Endothelial cell of umbilical vein (primary cell): ENCODE measurements around the gene MED8. TPM values are rescaled to one million over a fixed set of nuclear protein-coding genes. Genes with fewer than 3 reads are reported as not detected.

Source experiments
- BruUV-seq: library from RNA; stranded (reverse); fragments of 400-500 nt; replicated peaks from 2 replicates; lab custom pipeline; 2021; lab: Mats Ljungman, UMichigan
- CTCF ChIA-PET: fragments of 300-600, 350-600 bp; sonication (Branson Sonifier 250); formaldehyde crosslinking; loops from one replicate; lab custom pipeline; 2021; ENCODE audit warnings: antibody characterized with exemption, inconsistent platforms; lab: Charles Lee
- POLR2A ChIA-PET: fragments of 300-600, 350-600 bp; sonication (Branson Sonifier 250); formaldehyde crosslinking; loops from one replicate; lab custom pipeline; 2021; ENCODE audit warnings: antibody characterized with exemption, inconsistent platforms; lab: Charles Lee
- DNase-seq: peaks from one replicate; pipeline ENCODE4 v3.0.0-alpha.2; 2011; ENCODE audit warnings: low read depth, low spot score
- FAIRE-seq: peaks from 2 replicates; lab custom pipeline; 2011; peaks lifted over from hg19 to GRCh38; lab: Jason Lieb, UNC
- H2AFZ ChIP-seq: 2 replicates; pipeline ENCODE4 v1.6.0; 2012; ENCODE audit warnings: low read depth, low read length, control low read depth, inconsistent platforms
- H3K27ac ChIP-seq: 2 replicates; pipeline ENCODE4 v1.5.1; 2011; ENCODE audit warnings: low read depth, mild to moderate bottlenecking, control low read depth, low read length, moderate library complexity; ENCODE audit not compliant: insufficient read depth
- H3K27me3 ChIP-seq, 2 experiments: 2 replicates each; pipeline versions ENCODE4 v1.6.0 to v1.6.1; 2011; ENCODE audit warnings: low read length in 2 of 2, mixed read lengths in 1 of 2; ENCODE audit not compliant: control insufficient read depth in 2 of 2, insufficient read depth in 2 of 2
- H3K36me3 ChIP-seq, 2 experiments: 2 replicates in 1 of 2; 3 replicates in 1 of 2; pipeline ENCODE4 v1.5.1; 2011; ENCODE audit warnings: low read length in 2 of 2, mild to moderate bottlenecking in 1 of 2, moderate library complexity in 1 of 2; ENCODE audit not compliant: control insufficient read depth in 2 of 2, insufficient read depth in 2 of 2; ENCODE audit errors: extremely low read depth in 1 of 2
- H3K4me1 ChIP-seq: 3 replicates; pipeline ENCODE4 v1.5.1; 2011; ENCODE audit warnings: mild to moderate bottlenecking, low read length; ENCODE audit not compliant: control insufficient read depth, insufficient read depth; ENCODE audit errors: extremely low read depth
- H3K4me2 ChIP-seq: 2 replicates; pipeline ENCODE4 v1.6.1; 2011; ENCODE audit warnings: low read length, control low read depth, mixed read lengths; ENCODE audit not compliant: insufficient read depth
- H3K4me3 ChIP-seq, 3 experiments: fragments of 200-600 bp in 1 of 3; sonication (generic), shearing (Covaris generic) in 1 of 3; replicated peaks in 1 of 3; 2 replicates each; pipeline ENCODE4 v1.5.1; 2011 to 2016; ENCODE audit warnings: control low read depth in 3 of 3, low read length in 3 of 3, mild to moderate bottlenecking in 2 of 3, inconsistent platforms in 1 of 3, low read depth in 1 of 3, moderate library complexity in 1 of 3; ENCODE audit not compliant: insufficient read depth in 1 of 3
- H3K79me2 ChIP-seq: 2 replicates; pipeline ENCODE4 v1.6.0; 2012; ENCODE audit warnings: low read length, inconsistent platforms; ENCODE audit not compliant: control insufficient read depth, insufficient read depth
- H3K9ac ChIP-seq: replicated peaks from 2 replicates; pipeline ENCODE3; 2011; ENCODE audit warnings: low read length, control low read depth; ENCODE audit not compliant: insufficient read depth; ENCODE audit errors: extremely low read depth
- H3K9me1 ChIP-seq: replicated peaks from 3 replicates; pipeline ENCODE4 v1.6.0; 2011; ENCODE audit warnings: mild to moderate bottlenecking, low read length; ENCODE audit not compliant: control insufficient read depth, insufficient read depth; ENCODE audit errors: extremely low read depth
- H3K9me3 ChIP-seq: replicated peaks from 2 replicates; pipeline ENCODE4 v1.5.1; 2012; ENCODE audit warnings: low read length, inconsistent platforms; ENCODE audit not compliant: control insufficient read depth, insufficient read depth
- H4K20me1 ChIP-seq: replicated peaks from 2 replicates; pipeline ENCODE3; 2011; ENCODE audit warnings: mild to moderate bottlenecking, low read length; ENCODE audit not compliant: control insufficient read depth, insufficient read depth; ENCODE audit errors: extremely low read depth
- EZH2 ChIP-seq: IDR thresholded peaks from 2 replicates; pipeline ENCODE4 v1.6.1; 2012; ENCODE audit warnings: borderline replicate concordance, low read depth, mild to moderate bottlenecking, moderate library complexity, low read length, inconsistent platforms; ENCODE audit not compliant: severe bottlenecking
- FOS ChIP-seq: IDR thresholded peaks from 2 replicates; pipeline ENCODE4 v1.6.1; 2011; ENCODE audit warnings: mild to moderate bottlenecking, low read length, moderate library complexity, borderline replicate concordance; ENCODE audit not compliant: insufficient read depth
- GATA2 ChIP-seq: IDR thresholded peaks from 2 replicates; pipeline ENCODE4 v1.7.0; 2011; ENCODE audit warnings: low read depth, mild to moderate bottlenecking, moderate library complexity, mixed read lengths, low read length; ENCODE audit not compliant: insufficient read length, insufficient read depth
- JUN ChIP-seq: IDR thresholded peaks from 2 replicates; pipeline ENCODE4 v1.6.1; 2011; ENCODE audit warnings: borderline replicate concordance, low read depth; ENCODE audit not compliant: insufficient read length, insufficient read depth
- MYC ChIP-seq: IDR thresholded peaks from one replicate; pipeline ENCODE4 v1.6.1; 2011; ENCODE audit warnings: mild to moderate bottlenecking, low read depth, low read length
- POLR2A ChIP-seq: IDR thresholded peaks from 2 replicates; pipeline ENCODE4 v1.6.1; 2012; ENCODE audit warnings: low read depth, mild to moderate bottlenecking, control low read depth, low read length
- POLR2AphosphoS5 ChIP-seq: IDR thresholded peaks from 2 replicates; pipeline ENCODE4 v1.6.1; 2012; ENCODE audit warnings: low read depth, mild to moderate bottlenecking, control low read depth, low read length, moderate library complexity; ENCODE audit not compliant: insufficient read depth
- dilution Hi-C: fragments of 300-500 bp; cut with MboI; formaldehyde crosslinking; loops from one replicate; pipeline ENCODE4 v1.15.0; 2019; ENCODE audit warnings: low sequenced_read_pairs; ENCODE audit not compliant: extremely low pct_ligation_motif_present
- intact Hi-C: fragments of 100-400 bp; cut with micrococcal nuclease; formaldehyde crosslinking; loops from one replicate; pipeline ENCODE4 v1.10.0; 2022
- polyA plus RNA-seq, 4 experiments: library from polyadenylated mRNA; depleted of rRNA in 3 of 4; stranded (reverse) in 3 of 4; unstranded in 1 of 4; fragments of >200 nt; gene quantifications; 2 replicates each; pipeline versions ENCODE4 v1.2.1 to v1.2.3, GENCODE V29; 2011 to 2012; ENCODE audit warnings: missing spikeins in 1 of 4
- total RNA-seq: library from RNA; stranded (reverse); gene quantifications from 2 replicates; pipeline ENCODE4 v1.2.3, GENCODE V29; 2021
- TF ChIP-seq, protein P1 (sequence below): IDR thresholded peaks from 2 replicates; pipeline ENCODE4 v1.6.1; 2011; ENCODE audit not compliant: insufficient read depth, insufficient read length
- TF ChIP-seq, protein P2 (sequence below), 2 donors: IDR thresholded peaks; 1 replicate in 1 of 2; 2 replicates in 1 of 2; pipeline ENCODE4 v1.5.1; 2011; ENCODE audit warnings: low read length in 2 of 2, mild to moderate bottlenecking in 2 of 2, moderate library complexity in 2 of 2, control low read depth in 1 of 2, inconsistent platforms in 1 of 2, low read depth in 1 of 2; ENCODE audit not compliant: insufficient read depth in 1 of 2; ENCODE audit errors: extremely low read depth in 1 of 2

MED8 gene
- total and polyA plus RNA-seq, 2 donors (not counting 3 experiments of a cell fraction or from before 2014, with no cell fraction given), result 19.6 to 45.6 TPM

DNA sequence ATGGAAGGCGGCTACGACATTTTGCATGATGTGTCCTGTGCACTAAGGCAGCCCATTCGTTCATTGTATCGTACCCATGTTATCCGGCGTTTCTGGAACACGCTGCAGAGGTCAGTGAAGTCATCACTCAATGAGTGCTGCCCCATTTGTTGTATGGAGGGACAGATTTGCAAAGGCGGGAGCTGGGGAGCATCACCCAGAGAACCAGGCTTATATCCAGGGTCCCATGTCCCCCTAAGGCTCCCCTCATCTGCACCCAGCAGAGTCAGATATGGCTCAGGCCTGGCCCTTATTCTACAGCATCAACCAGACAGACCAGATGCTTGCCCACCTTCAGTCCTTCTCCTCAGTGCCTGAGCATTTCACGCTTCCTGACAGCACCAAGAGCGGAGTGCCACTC, 31.3 kb upstream of the MED8 start:
- peaks cover 3% of the 10 kb centered on the region for H3K4me1 ChIP-seq
- BruUV-seq, result no TSS peak
- FAIRE-seq, result no peak
- ChIA-PET POLR2A (no interaction called here), CTCF (interaction anchor here (2.0 kb wide), 1 partner anchor 194 kb away, joined by 4 read pairs; no protein-coding TSS in a partner anchor)
- H2AFZ ChIP-seq, result no peak overlapping the region
- no peak overlapping the region for H3K9ac ChIP-seq
- H3K36me3 ChIP-seq, result peaks cover 9 to 63% of the 10 kb centered on the region in 2 experiments
- DNase-seq, result no peak
- dilution Hi-C loops (loop anchor here (25.0 kb wide), 1 partner anchor 184 kb away; no protein-coding TSS in a partner anchor), intact Hi-C loops (no loop called here)
- no peaks in the 10 kb centered on the region for H3K79me2 ChIP-seq
- H3K27me3 ChIP-seq, result no peaks in the 10 kb centered on the region
- no peak overlapping the region for H3K4me2 ChIP-seq
- H3K9me1 ChIP-seq, result no peaks in the 10 kb centered on the region
- TF ChIP-seq EZH2 (no peak), FOS (no peak), POLR2AphosphoS5 (no peak), MYC (no peak), GATA2 (no peak), JUN (no peak), POLR2A (no peak)
- TF ChIP-seq, protein P1, sequence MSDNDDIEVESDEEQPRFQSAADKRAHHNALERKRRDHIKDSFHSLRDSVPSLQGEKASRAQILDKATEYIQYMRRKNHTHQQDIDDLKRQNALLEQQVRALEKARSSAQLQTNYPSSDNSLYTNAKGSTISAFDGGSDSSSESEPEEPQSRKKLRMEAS, result no peak
- TF ChIP-seq, protein P2, sequence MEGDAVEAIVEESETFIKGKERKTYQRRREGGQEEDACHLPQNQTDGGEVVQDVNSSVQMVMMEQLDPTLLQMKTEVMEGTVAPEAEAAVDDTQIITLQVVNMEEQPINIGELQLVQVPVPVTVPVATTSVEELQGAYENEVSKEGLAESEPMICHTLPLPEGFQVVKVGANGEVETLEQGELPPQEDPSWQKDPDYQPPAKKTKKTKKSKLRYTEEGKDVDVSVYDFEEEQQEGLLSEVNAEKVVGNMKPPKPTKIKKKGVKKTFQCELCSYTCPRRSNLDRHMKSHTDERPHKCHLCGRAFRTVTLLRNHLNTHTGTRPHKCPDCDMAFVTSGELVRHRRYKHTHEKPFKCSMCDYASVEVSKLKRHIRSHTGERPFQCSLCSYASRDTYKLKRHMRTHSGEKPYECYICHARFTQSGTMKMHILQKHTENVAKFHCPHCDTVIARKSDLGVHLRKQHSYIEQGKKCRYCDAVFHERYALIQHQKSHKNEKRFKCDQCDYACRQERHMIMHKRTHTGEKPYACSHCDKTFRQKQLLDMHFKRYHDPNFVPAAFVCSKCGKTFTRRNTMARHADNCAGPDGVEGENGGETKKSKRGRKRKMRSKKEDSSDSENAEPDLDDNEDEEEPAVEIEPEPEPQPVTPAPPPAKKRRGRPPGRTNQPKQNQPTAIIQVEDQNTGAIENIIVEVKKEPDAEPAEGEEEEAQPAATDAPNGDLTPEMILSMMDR (IDR thresholded peaks at IDR 0.05; ENCODE audit: extremely low read depth in 1 of 2, insufficient read depth in 1 of 2, low read depth in 1 of 2, low read length in 2 of 2), result no peak
- no peak overlapping the region for H3K27ac ChIP-seq
- no peaks in the 10 kb centered on the region for H3K9me3 ChIP-seq
- no peaks in the 10 kb centered on the region for H4K20me1 ChIP-seq
- no peak overlapping the region for H3K4me3 ChIP-seq
